ENCODE measurements around the gene CDK6. TPM values are rescaled to one million over a fixed set of nuclear protein-coding genes. Genes with fewer than 3 reads are reported as not detected.

Gene CDK6
- total and polyA plus RNA-seq, 5 experiments from 2014 or later = 10.1 to 29.4 (median 12.9) TPM

GRCh38 chr7:92569137-92569536 lies 267.2 kb downstream of the CDK6 start:
- Mint-ChIP-seq H3K27ac (peak overlapping the region in 1 of 10 donors; percentile 43), H3K27me3 (no peaks in the 10 kb centered on the region), H3K4me1 (peaks cover 0 to 2% (median under 1%) of the 10 kb centered on the region in 4 donors), H3K36me3 (peaks cover 0 to 83% (median 9%) of the 10 kb centered on the region in 3 donors), H3K4me3 (no peak overlapping the region), H3K9me3 (no peaks in the 10 kb centered on the region)
- DNase-seq = no peak
- POLR2A ChIA-PET = no interaction called here
- no peak for ATAC-seq

GRCh38 chr7:92567460-92567859 lies 268.9 kb downstream of the CDK6 start:
- Mint-ChIP-seq H3K27ac (peak overlapping the region in 1 of 10 donors; percentile 8), H3K9me3 (no peaks in the 10 kb centered on the region)

GRCh38 chr7:92563345-92563744 lies 273.0 kb downstream of the CDK6 start:
- no peak overlapping the region for H3K4me3 Mint-ChIP-seq
- H3K9me3 Mint-ChIP-seq = no peaks in the 10 kb centered on the region
- DNase-seq (no peak), ATAC-seq (no peak)
- peaks cover 0 to 2% (median 0%) of the 10 kb centered on the region in 4 donors for H3K4me1 Mint-ChIP-seq
- peaks cover 0 to 79% (median 12%) of the 10 kb centered on the region in 3 donors for H3K36me3 Mint-ChIP-seq
- no peaks in the 10 kb centered on the region for H3K27me3 Mint-ChIP-seq
- H3K27ac Mint-ChIP-seq = peak overlapping the region in 8 of 10 donors; percentile 5 to 58 (median 18)
- POLR2A ChIA-PET = interaction anchor here (0.5 kb wide), 1 partner anchor 31 kb away, joined by 4 read pairs; no protein-coding TSS in a partner anchor

More at GRCh38 chr7:92567460-92567859, 268.9 kb downstream of the CDK6 start:
- peaks cover 0 to 4% (median 0%) of the 10 kb centered on the region in 4 donors for H3K4me1 Mint-ChIP-seq
- H3K27me3 Mint-ChIP-seq = no peaks in the 10 kb centered on the region
- peaks cover 0 to 90% (median 9%) of the 10 kb centered on the region in 3 donors for H3K36me3 Mint-ChIP-seq
- ATAC-seq (no peak), DNase-seq (no peak)
- POLR2A ChIA-PET = interaction anchor here (0.8 kb wide), 1 partner anchor 22 kb away, joined by 3 read pairs; the partner anchor contains the start of gene FAM133B
- H3K4me3 Mint-ChIP-seq = no peak overlapping the region

- no peaks in the 10 kb centered on the region for H3K27me3 Mint-ChIP-seq
- H3K36me3 Mint-ChIP-seq = peaks cover 0 to 61% (median 6%) of the 10 kb centered on the region in 3 donors
- ATAC-seq (no peak), DNase-seq (no peak)
- no peak overlapping the region for H3K4me3 Mint-ChIP-seq
- no peak overlapping the region for H3K27ac Mint-ChIP-seq
- H3K4me1 Mint-ChIP-seq = peaks cover 0 to 2% (median 0%) of the 10 kb centered on the region in 4 donors
- no peaks in the 10 kb centered on the region for H3K9me3 Mint-ChIP-seq
- POLR2A ChIA-PET = interaction anchor here (0.9 kb wide), 1 partner anchor 32 kb away, joined by 3 read pairs; the partner anchor contains the start of genes PEX1 and RBM48
Measured at GRCh38 chr7:92560602-92561001, 275.8 kb downstream of the CDK6 start.

- H3K36me3 Mint-ChIP-seq = peaks cover 0 to 34% (median 3%) of the 10 kb centered on the region in 3 donors
- H3K27ac Mint-ChIP-seq = peak overlapping the region in 3 of 10 donors; percentile 71 to 86 (median 80)
- no peak overlapping the region for H3K4me3 Mint-ChIP-seq
- no peaks in the 10 kb centered on the region for H3K9me3 Mint-ChIP-seq
- POLR2A ChIA-PET = no interaction called here
- ATAC-seq (no peak), DNase-seq (no peak)
- H3K27me3 Mint-ChIP-seq = no peaks in the 10 kb centered on the region
- peaks cover 0 to 1% (median 0%) of the 10 kb centered on the region in 4 donors for H3K4me1 Mint-ChIP-seq
Measured at GRCh38 chr7:92557808-92558362, 278.5 kb downstream of the CDK6 start.

GRCh38 chr7:92557249-92557648 lies 279.1 kb downstream of the CDK6 start:
- peak overlapping the region in 3 of 10 donors; percentile 21 to 86 (median 29) for H3K27ac Mint-ChIP-seq

More at GRCh38 chr7:92557249-92557648, 279.1 kb downstream of the CDK6 start:
- ATAC-seq = no peak
- peaks cover 0 to 29% (median 2%) of the 10 kb centered on the region in 3 donors for H3K36me3 Mint-ChIP-seq
- H3K27me3 Mint-ChIP-seq = no peaks in the 10 kb centered on the region
- no peaks in the 10 kb centered on the region for H3K9me3 Mint-ChIP-seq
- peaks cover 0 to 1% (median 0%) of the 10 kb centered on the region in 4 donors for H3K4me1 Mint-ChIP-seq
- no peak for DNase-seq
- POLR2A ChIA-PET = interaction anchor here (0.7 kb wide), 1 partner anchor 1460 kb away, joined by 3 read pairs; no protein-coding TSS in a partner anchor
- no peak overlapping the region for H3K4me3 Mint-ChIP-seq

Other genes starting within 250 kb of the CDK6 start
- gene FAM133B, start 246.2 kb downstream of the CDK6 start, total RNA-seq = 10 to 100 TPM; 54.1 to 55.3 TPM
- 10 to 100 TPM; 17.6 to 28.2 (median 26.3) TPM for gene FAM133B, start 246.2 kb downstream of the CDK6 start, polyA plus RNA-seq

Measured in naive thymus-derived CD8-positive, alpha-beta T cell (primary cell).